Karpas-422 (cell line): ENCODE data around the gene CST6. TPM values are rescaled to one million over a fixed set of nuclear protein-coding genes. Genes with fewer than 3 reads are reported as not detected.

ENCODE experiments used
- DNase-seq: peaks from one replicate; pipeline ENCODE4 v3.0.0-alpha.2; 2015
- H2AFZ ChIP-seq: fragments of 200-600 bp; sonication (generic); 2 replicates; pipeline ENCODE4 v1.6.1; 2014; ENCODE audit warnings: antibody characterized with exemption, low read length, mixed read lengths
- H3K27ac ChIP-seq: fragments of 200-600 bp; sonication (generic); 2 replicates; pipeline ENCODE4 v1.5.1; 2014; ENCODE audit warnings: mild to moderate bottlenecking, low read length, moderate library complexity
- H3K27me3 ChIP-seq: fragments of 200-600 bp; sonication (generic); 2 replicates; pipeline ENCODE4 v1.6.1; 2014; ENCODE audit warnings: low read length, mixed read lengths
- H3K36me3 ChIP-seq: fragments of 200-600 bp; sonication (generic); 2 replicates; pipeline ENCODE4 v1.6.1; 2014; ENCODE audit warnings: low read length, mixed read lengths; ENCODE audit not compliant: insufficient read depth
- H3K4me1 ChIP-seq: fragments of 200-600 bp; sonication (generic); 2 replicates; pipeline ENCODE4 v1.6.1; 2014; ENCODE audit warnings: mild to moderate bottlenecking, low read length, mixed read lengths
- H3K4me2 ChIP-seq: fragments of 200-600 bp; sonication (generic); 2 replicates; pipeline ENCODE4 v1.6.1; 2014; ENCODE audit warnings: low read length, low read depth, mild to moderate bottlenecking; ENCODE audit not compliant: poor library complexity, severe bottlenecking
- H3K4me3 ChIP-seq: fragments of 200-600 bp; sonication (generic); 2 replicates; pipeline ENCODE4 v1.5.1; 2014; ENCODE audit warnings: mild to moderate bottlenecking, antibody characterized with exemption, low read length, mixed read lengths
- H3K79me2 ChIP-seq: fragments of 200-600 bp; sonication (generic); 2 replicates; pipeline ENCODE4 v1.6.1; 2014; ENCODE audit warnings: mild to moderate bottlenecking, low read length, mixed read lengths
- H3K9ac ChIP-seq: fragments of 200-600 bp; sonication (generic); 2 replicates; pipeline ENCODE4 v1.6.0; 2014; ENCODE audit warnings: low read length
- H3K9me2 ChIP-seq: fragments of 200-600 bp; sonication (generic), shearing (Covaris generic); replicated peaks from 2 replicates; pipeline ENCODE4 v1.6.0; 2014; ENCODE audit warnings: mild to moderate bottlenecking, low read length, moderate library complexity; ENCODE audit not compliant: insufficient read depth
- H3K9me3 ChIP-seq: fragments of 300-700, 200-600 bp; sonication (generic); 2 replicates; pipeline ENCODE4 v1.6.1; 2014; ENCODE audit warnings: low read length, mixed read lengths
- H4K20me1 ChIP-seq: fragments of 200-600 bp; sonication (generic); 2 replicates; pipeline ENCODE4 v1.6.1; 2014; ENCODE audit warnings: mild to moderate bottlenecking, antibody characterized with exemption, low read length, low read depth; ENCODE audit not compliant: insufficient read depth
- total RNA-seq: library from RNA; depleted of rRNA; stranded (reverse); fragments of >200 nt; shearing (Covaris generic); gene quantifications from 2 replicates; pipeline ENCODE4 v1.2.3, GENCODE V29; 2014; ENCODE audit warnings: low replicate concordance

Gene CST6
- total RNA-seq, 1 experiment from 2014 or later, result not detected

GRCh38 chr11:66051766-66052663 lies 40.2 kb downstream of the CST6 start, which contains the start of gene SF3B2:
Gene SF3B2 (plus strand): TSS chr11:66052364. CDS start chr11:66052385, 21 bp downstream.
- peak; percentile 99 for DNase-seq
- Histone ChIP-seq H3K27ac (peak within 1 kb of the TSS; percentile 60), H4K20me1 (peaks cover 12% of the 10 kb centered on the region), H3K9ac (peak within 1 kb of the TSS; percentile 98), H3K36me3 (peaks cover 30% of the 10 kb centered on the region; the same call in 1 of the 2 replicates), H3K79me2 (peaks cover 40% of the 10 kb centered on the region), H3K4me3 (peak within 1 kb of the TSS; percentile 98), H3K27me3 (no peaks in the 10 kb centered on the region), H3K9me2 (no peaks in the 10 kb centered on the region), H3K4me2 (peak within 1 kb of the TSS; percentile 93), H2AFZ (peak within 1 kb of the TSS; percentile 33; the same call in 1 of the 2 replicates), H3K4me1 (peaks cover 26% of the 10 kb centered on the region), H3K9me3 (no peaks in the 10 kb centered on the region)

GRCh38 chr11:66052664-66052982 lies 40.8 kb downstream of the CST6 start:
- Histone ChIP-seq H3K9me3 (no peaks in the 10 kb centered on the region), H3K9me2 (no peaks in the 10 kb centered on the region), H4K20me1 (peaks cover 12% of the 10 kb centered on the region), H3K36me3 (peaks cover 33% of the 10 kb centered on the region; the same call in 1 of the 2 replicates), H3K9ac (peak overlapping the region; percentile 98), H2AFZ (no peak overlapping the region; the same call in 1 of the 2 replicates), H3K4me1 (peaks cover 26% of the 10 kb centered on the region), H3K4me3 (peak overlapping the region; percentile 98), H3K79me2 (peaks cover 40% of the 10 kb centered on the region), H3K27me3 (no peaks in the 10 kb centered on the region), H3K27ac (peak overlapping the region; percentile 48), H3K4me2 (peak overlapping the region; percentile 93)
- DNase-seq, result no peak

- no peak overlapping the region for H3K9ac ChIP-seq
- no peaks in the 10 kb centered on the region for H3K9me2 ChIP-seq
- no peak overlapping the region for H3K4me2 ChIP-seq
- peaks cover 40% of the 10 kb centered on the region for H3K79me2 ChIP-seq
- no peak overlapping the region for H3K4me3 ChIP-seq
- peaks cover 12% of the 10 kb centered on the region for H4K20me1 ChIP-seq
- no peaks in the 10 kb centered on the region for H3K27me3 ChIP-seq
- peaks cover 43% of the 10 kb centered on the region for H3K36me3 ChIP-seq
- peaks cover 22% of the 10 kb centered on the region for H3K4me1 ChIP-seq
- no peak for DNase-seq
- H3K27ac ChIP-seq, result no peak overlapping the region
- no peak overlapping the region for H2AFZ ChIP-seq
- no peaks in the 10 kb centered on the region for H3K9me3 ChIP-seq
These were observed 43.2 kb downstream of the CST6 start for GRCh38 chr11:66055021-66055420.

GRCh38 chr11:66056501-66056900 lies 44.7 kb downstream of the CST6 start:
- Histone ChIP-seq H3K9me2 (no peaks in the 10 kb centered on the region), H3K27ac (no peak overlapping the region), H3K36me3 (peaks cover 58% of the 10 kb centered on the region), H2AFZ (no peak overlapping the region), H3K79me2 (peaks cover 40% of the 10 kb centered on the region), H3K9ac (no peak overlapping the region), H3K27me3 (no peaks in the 10 kb centered on the region), H3K9me3 (no peaks in the 10 kb centered on the region), H3K4me1 (peaks cover 12% of the 10 kb centered on the region), H4K20me1 (peaks cover 12% of the 10 kb centered on the region), H3K4me2 (no peak overlapping the region), H3K4me3 (no peak overlapping the region)
- DNase-seq, result no peak

- H3K36me3 ChIP-seq, result peaks cover 76% of the 10 kb centered on the region
- no peak overlapping the region for H3K9ac ChIP-seq
- H3K79me2 ChIP-seq, result peaks cover 35% of the 10 kb centered on the region
- no peaks in the 10 kb centered on the region for H3K9me2 ChIP-seq
- no peaks in the 10 kb centered on the region; the same call in 1 of the 2 replicates for H3K4me1 ChIP-seq
- no peak overlapping the region for H3K4me2 ChIP-seq
- 0 out of 2 replicates have a peak, but pooled peaks cover 2% of the 10 kb centered on the region for H4K20me1 ChIP-seq
- H3K27me3 ChIP-seq, result no peaks in the 10 kb centered on the region
- no peak for DNase-seq
- H3K4me3 ChIP-seq, result no peak overlapping the region
- no peak overlapping the region for H2AFZ ChIP-seq
- no peaks in the 10 kb centered on the region for H3K9me3 ChIP-seq
- no peak overlapping the region for H3K27ac ChIP-seq
These were observed 48.3 kb downstream of the CST6 start for GRCh38 chr11:66059966-66060680.

GRCh38 chr11:66061268-66061667 lies 49.5 kb downstream of the CST6 start:
- peaks cover 29% of the 10 kb centered on the region for H3K79me2 ChIP-seq
- no peak overlapping the region for H3K9ac ChIP-seq
- H3K4me2 ChIP-seq, result no peak overlapping the region
- H3K9me2 ChIP-seq, result no peaks in the 10 kb centered on the region
- no peak overlapping the region for H2AFZ ChIP-seq
- no peaks in the 10 kb centered on the region for H3K27me3 ChIP-seq
- peaks cover 73% of the 10 kb centered on the region for H3K36me3 ChIP-seq
- no peak overlapping the region for H3K27ac ChIP-seq
- no peak overlapping the region for H3K4me3 ChIP-seq
- H4K20me1 ChIP-seq, result no peaks in the 10 kb centered on the region
- H3K9me3 ChIP-seq, result no peaks in the 10 kb centered on the region
- H3K4me1 ChIP-seq, result no peaks in the 10 kb centered on the region; the same call in 1 of the 2 replicates
- DNase-seq, result no peak

GRCh38 chr11:66062408-66062807 lies 50.6 kb downstream of the CST6 start:
- H3K36me3 ChIP-seq, result peaks cover 67% of the 10 kb centered on the region
- H3K27me3 ChIP-seq, result no peaks in the 10 kb centered on the region
- no peak for DNase-seq
- peaks cover 7% of the 10 kb centered on the region for H3K4me1 ChIP-seq
- no peak overlapping the region for H3K9ac ChIP-seq
- H2AFZ ChIP-seq, result no peak overlapping the region
- H3K4me2 ChIP-seq, result no peak overlapping the region
- H4K20me1 ChIP-seq, result no peaks in the 10 kb centered on the region
- H3K9me3 ChIP-seq, result no peaks in the 10 kb centered on the region
- H3K79me2 ChIP-seq, result peaks cover 26% of the 10 kb centered on the region
- H3K27ac ChIP-seq, result peak overlapping the region; percentile 5; the same call in 1 of the 2 replicates
- H3K4me3 ChIP-seq, result no peak overlapping the region
- H3K9me2 ChIP-seq, result no peaks in the 10 kb centered on the region
